Lower leg skin (tissue), 4 donors: ENCODE measurements around the gene MBNL3. TPM values are rescaled to one million over a fixed set of nuclear protein-coding genes. Genes with fewer than 3 reads are reported as not detected.

Experiments
- DNase-seq, 2 donors: peaks; one replicate each; pipeline ENCODE4 v3.0.0-alpha.2; 2019; ENCODE audit warnings: low spot score in 2 of 2
- H3K4me3 ChIP-seq: fragments of 200-600 bp; sonication (generic); 2 replicates; pipeline ENCODE4 v1.5.1; 2017; ENCODE audit warnings: mild to moderate bottlenecking, low read depth; ENCODE audit not compliant: poor library complexity, severe bottlenecking
- CTCF ChIP-seq, 3 donors: fragments of 450-650 bp; IDR thresholded peaks; one replicate each; pipeline ENCODE4 v1.5.1; 2016; ENCODE audit warnings: antibody characterized with exemption in 3 of 3, mild to moderate bottlenecking in 3 of 3, moderate library complexity in 2 of 3
- POLR2A ChIP-seq, 2 donors: fragments of 450-650 bp; IDR thresholded peaks; one replicate each; pipeline ENCODE4 v1.6.1; 2016 to 2017; ENCODE audit warnings: antibody characterized with exemption in 2 of 2, mild to moderate bottlenecking in 1 of 2, moderate library complexity in 1 of 2
- whole genome bisulfite sequencing, 2 donors: methylation state at CpG; one replicate each; pipeline ENCODE4 v1.1.5; 2018; 5-methylcytosine and 5-hydroxymethylcytosine counted together
- intact Hi-C: fragments of 100-400 bp; cut with DNase I; formaldehyde crosslinking; loops from one replicate; pipeline ENCODE4 v1.15.0; 2023; ENCODE audit warnings: low total_unique reads
- total RNA-seq, 4 donors: library from RNA; depleted of rRNA; stranded (reverse); fragments of >200 nt; gene quantifications; one replicate each; pipeline ENCODE4 v1.1.0, GENCODE V29; 2016

MBNL3 gene
- total RNA-seq, 4 donors from 2014 or later: 22.6 to 33.3 (median 27.2) TPM

GRCh38 chrX:132407691-132408090 is 81.1 kb downstream of the MBNL3 start:
- intact Hi-C loops: no loop called here
- no peak for DNase-seq
- 42 to 53% methylated on average over 1 of the region's 1 CpG for WGBS, 2 donors
- H3K4me3 ChIP-seq: no peak overlapping the region
- TF ChIP-seq CTCF (IDR thresholded peaks at IDR 0.05): no peak
- TF ChIP-seq POLR2A (IDR thresholded peaks at IDR 0.05): no peak

DNA sequence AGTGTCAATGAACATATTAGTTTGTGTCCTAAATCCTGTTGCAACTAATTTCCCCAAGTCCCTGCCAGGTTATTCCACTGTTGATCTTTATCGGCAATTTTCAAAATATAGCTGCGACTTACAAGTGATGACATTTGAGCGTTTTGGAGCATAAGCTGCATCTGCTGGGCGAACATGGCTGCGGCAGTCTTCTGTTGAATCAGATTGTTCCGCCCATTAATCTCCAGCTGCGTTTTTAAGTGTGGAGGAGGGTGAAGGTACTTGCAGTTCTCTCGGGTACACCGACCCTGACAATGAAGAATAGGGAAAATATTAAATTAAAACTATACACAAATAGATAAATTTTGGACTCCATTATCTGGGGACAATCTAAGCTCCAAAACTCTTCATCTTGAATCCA is 82.7 kb downstream of the MBNL3 start:
- DNase-seq: no peak
- TF ChIP-seq POLR2A (IDR thresholded peaks at IDR 0.05) (no peak), CTCF (IDR thresholded peaks at IDR 0.05) (no peak)
- H3K4me3 ChIP-seq: no peak overlapping the region
- intact Hi-C loops: no loop called here
- WGBS, 2 donors: 82 to 98% methylated on average over 9 of the region's 9 CpGs

DNA sequence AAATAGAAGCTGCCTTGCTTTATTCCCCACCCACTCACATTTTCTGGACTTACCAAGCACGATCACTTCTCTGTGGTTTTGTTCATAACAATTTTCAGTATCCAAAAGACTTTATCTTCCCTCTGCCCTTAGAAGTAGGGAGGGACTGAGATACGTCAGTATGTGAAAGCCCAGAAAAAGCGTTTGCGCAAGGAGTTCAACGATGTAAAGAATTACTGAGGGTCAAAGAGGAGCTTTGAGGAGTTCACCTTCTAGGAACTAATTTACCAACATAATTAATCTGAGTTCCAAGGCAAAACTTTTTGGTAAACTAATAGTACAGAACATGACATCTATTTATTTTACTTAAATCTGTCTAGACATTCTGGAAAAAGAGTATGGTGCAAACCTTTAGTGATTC is 84.6 kb downstream of the MBNL3 start:
- DNase-seq: no peak
- H3K4me3 ChIP-seq: no peak overlapping the region
- intact Hi-C loops: no loop called here
- TF ChIP-seq POLR2A (IDR thresholded peaks at IDR 0.05) (no peak), CTCF (IDR thresholded peaks at IDR 0.05) (no peak)
- WGBS, 2 donors: 82 to 93% methylated on average over 5 of the region's 5 CpGs

GRCh38 chrX:132401935-132402334 is 86.9 kb downstream of the MBNL3 start:
- DNase-seq: no peak
- WGBS, 2 donors: 44 to 48% methylated on average over 1 of the region's 1 CpG
- TF ChIP-seq POLR2A (IDR thresholded peaks at IDR 0.05) (no peak), CTCF (IDR thresholded peaks at IDR 0.05) (no peak)
- no peak overlapping the region for H3K4me3 ChIP-seq
- intact Hi-C loops: no loop called here

DNA sequence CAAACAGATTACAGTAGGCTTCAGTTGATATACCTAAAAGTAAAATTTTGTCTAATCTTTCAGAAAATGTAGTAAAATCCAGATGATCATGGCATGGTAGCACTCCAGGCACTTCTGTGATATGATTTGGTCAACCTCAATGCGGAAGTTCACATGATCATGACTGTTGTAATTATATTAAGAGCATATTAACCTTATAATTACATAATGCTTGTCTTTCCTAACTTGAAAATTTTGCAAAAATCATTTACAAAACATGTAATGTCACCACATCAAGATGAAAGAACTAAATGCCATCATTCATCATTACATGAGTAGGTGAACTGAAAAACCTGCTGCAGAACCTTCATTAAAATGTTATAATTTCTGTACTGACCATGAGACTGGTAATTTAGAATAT is 88.1 kb downstream of the MBNL3 start:
- DNase-seq: no peak
- 79 to 88% methylated on average over 1 of the region's 1 CpG for WGBS, 2 donors
- no peak overlapping the region for H3K4me3 ChIP-seq
- TF ChIP-seq POLR2A (IDR thresholded peaks at IDR 0.05) (no peak), CTCF (IDR thresholded peaks at IDR 0.05) (no peak)
- intact Hi-C loops: no loop called here

DNA sequence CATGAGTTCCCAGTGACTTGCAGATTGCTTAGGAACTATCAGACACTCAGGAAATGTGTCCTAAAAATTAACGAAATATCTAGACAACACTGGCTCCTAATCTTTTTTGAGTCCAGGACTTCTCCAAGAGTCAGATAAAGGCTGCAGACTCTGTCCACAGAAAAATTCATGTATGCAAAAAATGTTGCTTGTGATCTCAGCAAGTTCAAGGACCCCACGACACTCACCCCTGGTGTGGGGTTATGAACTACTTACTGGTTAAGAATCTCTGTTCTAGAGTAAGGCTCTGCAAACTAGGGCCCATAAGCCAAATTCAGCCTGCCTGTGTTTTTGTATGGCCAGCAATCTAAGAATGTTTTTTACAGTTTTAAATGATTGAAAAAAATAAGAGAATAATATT is 93.2 kb downstream of the MBNL3 start:
- TF ChIP-seq POLR2A (IDR thresholded peaks at IDR 0.05): no peak
- 72 to 80% methylated on average over 2 of the region's 2 CpGs for WGBS, 2 donors
- no peak overlapping the region for H3K4me3 ChIP-seq
- intact Hi-C loops: no loop called here
- DNase-seq: no peak
